Coronary artery (tissue), 2 donors: ENCODE measurements around the gene MYBBP1A.

ENCODE experiments used
- DNase-seq: peaks from one replicate; pipeline ENCODE4 v3.0.0-alpha.2; 2017; ENCODE audit warnings: low spot score
- H3K27ac ChIP-seq, 2 donors: fragments of 200-600 bp; sonication (generic); one replicate each; pipeline ENCODE4 v1.5.1; 2016 to 2019
- H3K4me3 ChIP-seq: fragments of 200-600 bp; sonication (generic); 2 replicates; pipeline ENCODE4 v1.5.1; 2016; ENCODE audit warnings: mild to moderate bottlenecking, moderate library complexity
- TF ChIP-seq, protein P1 (sequence below): fragments of 200-600 bp; sonication (generic); IDR thresholded peaks from one replicate; pipeline ENCODE4 v1.5.1; 2019; ENCODE audit warnings: antibody characterized with exemption

Gene MYBBP1A

DNA sequence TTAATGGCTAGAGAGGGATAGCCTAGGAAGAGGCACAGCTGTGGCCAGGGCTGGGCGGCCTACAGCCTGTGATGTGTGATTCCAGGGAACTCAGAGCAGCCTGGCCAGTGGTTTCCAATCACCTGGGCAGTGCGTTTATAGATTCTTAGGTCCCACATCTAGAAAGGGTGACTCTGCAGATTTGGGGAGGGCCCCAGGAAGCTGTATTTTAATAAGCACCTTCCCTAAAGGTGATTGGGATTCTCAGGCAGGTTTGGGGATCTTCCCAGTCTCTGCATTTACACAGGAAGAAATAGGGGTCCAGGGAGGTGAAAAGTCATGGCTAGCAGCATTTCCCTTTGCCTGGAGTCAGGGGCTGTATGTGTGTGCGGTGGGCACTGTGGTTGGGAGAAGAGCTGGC is 47.0 kb downstream of the MYBBP1A start:
- Histone ChIP-seq H3K27ac (peak overlapping the region in 1 of 2 donors; percentile 82), H3K4me3 (no peak overlapping the region)
- no peak for DNase-seq
- TF ChIP-seq, protein P1, sequence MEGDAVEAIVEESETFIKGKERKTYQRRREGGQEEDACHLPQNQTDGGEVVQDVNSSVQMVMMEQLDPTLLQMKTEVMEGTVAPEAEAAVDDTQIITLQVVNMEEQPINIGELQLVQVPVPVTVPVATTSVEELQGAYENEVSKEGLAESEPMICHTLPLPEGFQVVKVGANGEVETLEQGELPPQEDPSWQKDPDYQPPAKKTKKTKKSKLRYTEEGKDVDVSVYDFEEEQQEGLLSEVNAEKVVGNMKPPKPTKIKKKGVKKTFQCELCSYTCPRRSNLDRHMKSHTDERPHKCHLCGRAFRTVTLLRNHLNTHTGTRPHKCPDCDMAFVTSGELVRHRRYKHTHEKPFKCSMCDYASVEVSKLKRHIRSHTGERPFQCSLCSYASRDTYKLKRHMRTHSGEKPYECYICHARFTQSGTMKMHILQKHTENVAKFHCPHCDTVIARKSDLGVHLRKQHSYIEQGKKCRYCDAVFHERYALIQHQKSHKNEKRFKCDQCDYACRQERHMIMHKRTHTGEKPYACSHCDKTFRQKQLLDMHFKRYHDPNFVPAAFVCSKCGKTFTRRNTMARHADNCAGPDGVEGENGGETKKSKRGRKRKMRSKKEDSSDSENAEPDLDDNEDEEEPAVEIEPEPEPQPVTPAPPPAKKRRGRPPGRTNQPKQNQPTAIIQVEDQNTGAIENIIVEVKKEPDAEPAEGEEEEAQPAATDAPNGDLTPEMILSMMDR = no peak

DNA sequence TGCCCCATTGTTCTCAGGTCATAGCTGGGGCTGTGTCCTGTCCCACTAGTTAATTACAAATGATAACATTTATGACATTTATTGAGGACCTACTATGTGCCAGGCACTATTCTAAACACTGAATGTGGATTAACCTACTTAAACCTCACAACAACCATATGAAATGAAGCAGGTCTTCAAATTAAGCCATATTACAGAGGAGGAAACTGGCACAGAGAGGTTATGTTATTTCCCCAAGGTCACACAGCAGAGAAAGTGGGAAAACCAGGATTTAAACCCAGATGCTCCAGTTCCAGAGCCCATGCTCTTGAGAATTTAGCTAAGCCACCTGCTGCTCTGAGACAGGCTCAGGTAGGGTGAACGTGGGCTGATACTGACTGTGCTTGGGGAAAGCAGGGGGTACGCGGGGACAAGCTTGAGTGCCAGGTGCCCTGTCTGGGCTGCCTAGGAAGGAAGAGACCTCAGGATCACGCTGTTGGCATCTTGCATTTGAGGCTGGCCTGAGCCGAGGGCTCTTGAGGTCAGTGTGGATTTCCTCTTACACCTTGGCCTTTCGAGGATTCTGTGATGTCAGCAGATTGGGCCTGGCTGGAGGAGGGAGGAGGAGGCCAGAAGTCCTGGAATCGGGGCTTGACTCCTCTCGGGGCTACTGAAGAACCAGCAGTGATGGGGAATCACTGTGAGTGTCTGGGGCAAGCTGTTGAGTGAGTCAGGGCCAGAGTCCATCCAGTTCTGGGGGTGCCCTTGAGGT is 47.6 kb downstream of the MYBBP1A start:
- TF ChIP-seq, protein P1 = no peak
- H3K4me3 ChIP-seq = no peak overlapping the region
- H3K27ac ChIP-seq = peak overlapping the region in 1 of 2 donors; percentile 82
- DNase-seq = no peak

DNA sequence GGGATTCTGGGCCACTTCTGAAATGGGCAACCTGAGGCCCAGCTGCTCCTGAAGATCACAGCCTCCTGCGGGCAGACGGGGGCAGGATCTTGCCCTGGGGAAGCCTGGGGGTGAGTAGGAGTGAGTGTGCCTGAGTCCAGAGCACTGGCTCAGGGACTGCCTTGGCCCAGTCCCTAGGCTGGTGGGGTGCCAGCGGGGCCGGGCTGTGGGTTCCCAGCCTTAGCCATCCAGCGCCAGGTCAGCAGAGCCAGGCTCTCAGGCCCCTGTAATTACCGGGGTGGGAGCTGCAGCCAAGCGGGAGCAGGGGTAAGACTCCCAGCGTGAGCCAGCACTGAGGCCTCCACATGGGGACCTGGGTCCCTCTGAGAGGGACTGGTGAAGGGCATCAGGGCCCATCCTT is 48.3 kb downstream of the MYBBP1A start:
- no peak for DNase-seq
- Histone ChIP-seq H3K27ac (peak overlapping the region in 1 of 2 donors; percentile 1), H3K4me3 (no peak overlapping the region)
- TF ChIP-seq, protein P1 = no peak

DNA sequence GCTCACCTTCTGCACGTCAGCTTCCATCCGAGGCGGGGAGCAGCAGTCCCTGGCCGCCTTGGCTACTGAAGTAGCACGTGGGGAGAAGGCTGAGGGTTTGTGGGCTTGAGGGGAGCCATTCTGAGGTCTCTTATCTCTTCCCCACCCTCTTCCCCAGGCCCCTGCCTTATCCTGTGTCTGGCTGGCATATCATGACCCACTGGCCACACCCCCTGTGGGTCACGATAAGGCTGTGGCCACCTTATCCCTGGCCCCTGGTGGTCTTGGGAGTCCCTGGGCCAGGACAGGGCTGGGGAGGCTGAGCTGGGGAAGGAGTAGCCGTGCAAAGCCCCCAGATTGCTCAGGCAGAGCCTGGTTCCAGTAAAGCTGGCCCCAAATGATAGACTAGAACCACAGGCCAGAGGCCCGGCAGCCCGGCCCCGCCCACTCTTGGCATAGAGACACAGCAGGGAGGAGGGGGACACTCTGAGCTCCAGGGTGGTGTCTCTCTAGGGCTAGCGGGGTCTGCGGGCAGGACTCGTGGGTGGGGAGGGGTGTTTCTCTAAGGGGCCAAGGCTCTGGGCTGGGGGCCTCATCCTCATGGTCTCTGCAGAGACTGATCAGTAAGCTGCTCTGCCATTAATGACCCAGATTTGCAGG is 48.9 kb downstream of the MYBBP1A start:
- Histone ChIP-seq H3K27ac (peak overlapping the region in 1 of 2 donors; percentile 1), H3K4me3 (no peak overlapping the region)
- DNase-seq = no peak
- TF ChIP-seq, protein P1 = no peak

DNA sequence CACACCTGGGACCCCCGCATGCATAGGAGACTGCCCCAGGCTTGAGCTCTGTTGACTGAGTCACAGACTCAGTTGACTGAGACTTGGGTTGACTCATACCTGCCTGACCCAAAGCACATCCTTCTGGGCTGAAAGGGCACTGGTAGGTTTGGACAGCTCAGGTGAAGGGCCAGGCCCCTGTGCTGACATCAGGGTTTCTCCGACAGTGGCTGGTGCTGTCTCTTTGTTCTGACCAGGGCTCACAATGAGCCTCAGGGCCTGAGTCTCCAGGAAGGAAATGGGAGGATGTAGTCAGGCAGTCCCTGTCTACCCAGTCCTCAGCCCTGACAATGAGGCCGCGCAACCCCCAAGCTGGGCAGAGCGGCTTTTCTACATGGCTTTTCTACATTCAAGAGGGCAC is 50.0 kb downstream of the MYBBP1A start:
- Histone ChIP-seq H3K4me3 (no peak overlapping the region), H3K27ac (no peak overlapping the region)
- TF ChIP-seq, protein P1 = no peak
- no peak for DNase-seq

DNA sequence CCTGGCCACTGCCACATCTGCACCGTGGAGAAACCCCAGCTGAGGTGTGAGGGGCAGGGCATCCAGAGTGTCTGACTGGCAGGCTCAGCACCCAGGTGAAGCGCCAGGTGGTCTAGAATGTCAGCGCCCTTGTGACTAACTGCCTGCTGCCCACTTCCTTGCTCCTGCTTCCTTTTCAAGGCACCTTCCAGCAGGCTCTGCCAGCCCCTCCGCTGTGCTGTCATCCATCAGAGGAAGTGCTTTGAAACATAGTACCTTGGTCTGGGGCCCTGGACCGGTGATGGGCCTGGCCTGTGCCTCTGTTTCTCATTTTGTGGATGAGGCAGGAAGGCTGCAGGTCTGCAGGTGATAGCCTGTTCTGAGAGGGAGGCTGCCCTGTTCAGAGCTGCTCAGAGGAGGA is 51.0 kb downstream of the MYBBP1A start:
- no peak for DNase-seq
- Histone ChIP-seq H3K4me3 (no peak overlapping the region), H3K27ac (no peak overlapping the region)
- TF ChIP-seq, protein P1 = no peak
